GM11168 (cell line): ENCODE data around the gene KCNJ8.
"Not testable (repeated sequence)": the region's sequence is repeated elsewhere in the genome, so short reads cannot be mapped to it uniquely, and the experiment has no call there.

Source experiments
- in situ Hi-C: fragments of 300-500 bp; cut with MboI; formaldehyde crosslinking; loops from one replicate; pipeline ENCODE4 v1.12.0; 2022; ENCODE audit warnings: low sequenced_read_pairs; ENCODE audit not compliant: unreplicated experiment

The KCNJ8 gene

DNA sequence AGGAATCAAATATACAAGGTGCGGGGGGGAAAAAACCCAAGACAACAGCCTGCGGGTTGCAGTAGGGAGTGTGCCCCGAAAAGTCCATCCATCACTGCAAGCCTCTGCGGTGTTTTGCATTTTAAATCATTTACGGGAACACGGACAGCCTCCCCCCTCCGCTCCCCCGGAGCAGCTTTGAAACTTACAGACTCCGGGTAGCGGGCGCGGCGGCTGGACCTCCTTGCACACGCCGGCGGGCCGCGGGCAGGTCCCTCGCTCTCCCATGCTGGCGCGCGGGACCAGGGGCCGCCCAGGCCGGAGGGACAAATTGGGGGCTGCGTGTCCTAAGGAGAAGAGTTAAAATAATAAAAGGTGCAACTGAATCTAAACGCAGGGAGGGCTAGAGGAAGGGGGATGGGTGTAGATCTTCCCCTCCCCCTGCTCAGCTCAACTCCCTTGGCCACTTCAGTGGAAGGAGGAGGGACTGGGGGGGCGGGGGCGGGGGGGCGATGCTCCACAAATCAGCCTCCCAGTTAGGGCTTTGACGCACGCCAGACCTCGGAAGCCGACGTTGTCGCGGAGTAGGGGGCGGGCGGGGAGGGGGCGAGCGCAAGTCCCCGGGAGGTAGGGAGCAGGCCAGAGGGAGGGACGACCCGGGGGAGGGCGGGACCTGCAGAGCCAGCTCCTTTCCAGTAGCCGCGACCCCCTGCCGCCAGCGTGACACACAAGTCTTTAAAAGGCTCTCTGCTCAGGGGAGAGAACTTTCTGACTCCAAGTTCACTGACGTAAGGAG is at the start of gene KCNJ8:
KCNJ8 (minus strand) TSS at position 349 of the 775 bp plus-strand sequence. CDS start 1,090 bp downstream, outside the sequence.
- in situ Hi-C loops = no loop called here

DNA sequence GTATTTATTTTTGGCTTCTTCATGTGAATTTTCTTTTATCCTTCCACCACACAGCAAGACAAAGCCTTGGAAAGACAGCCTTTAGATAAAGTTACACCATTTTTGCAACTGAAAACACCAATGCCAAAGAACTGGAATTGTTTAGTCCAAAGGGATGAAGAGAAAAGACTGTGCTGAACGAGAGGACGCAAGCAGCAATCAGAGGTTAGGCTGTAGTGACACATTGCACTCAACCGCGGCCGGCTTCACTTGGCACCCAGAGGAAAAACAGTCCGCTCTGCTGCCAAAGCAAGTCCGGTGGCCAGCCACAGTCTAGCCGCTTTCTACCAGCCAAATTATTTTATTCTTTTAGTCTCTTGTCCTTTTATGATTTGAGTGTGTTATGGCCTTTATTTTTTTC is 49.1 kb upstream of the KCNJ8 start:
- in situ Hi-C loops = no loop called here

DNA sequence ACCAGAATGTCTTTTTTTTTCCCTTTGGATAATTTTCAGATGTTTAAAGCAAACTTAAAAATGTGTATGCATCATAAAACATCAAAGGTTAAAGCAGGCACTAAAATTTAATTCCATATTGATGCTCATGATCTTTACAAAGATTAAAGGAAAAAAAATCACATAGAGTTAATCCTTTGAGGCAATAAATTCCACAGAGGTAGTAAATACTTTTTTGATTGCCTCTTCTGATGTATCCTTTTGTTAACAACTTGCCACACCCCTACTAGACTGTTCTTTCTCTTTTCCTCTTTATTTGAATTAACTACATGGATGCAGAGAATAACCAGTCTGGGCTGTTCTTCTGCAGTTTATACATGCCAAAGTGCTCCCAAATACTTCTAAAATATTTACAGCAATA is 45.2 kb upstream of the KCNJ8 start:
- in situ Hi-C loops = no loop called here

DNA sequence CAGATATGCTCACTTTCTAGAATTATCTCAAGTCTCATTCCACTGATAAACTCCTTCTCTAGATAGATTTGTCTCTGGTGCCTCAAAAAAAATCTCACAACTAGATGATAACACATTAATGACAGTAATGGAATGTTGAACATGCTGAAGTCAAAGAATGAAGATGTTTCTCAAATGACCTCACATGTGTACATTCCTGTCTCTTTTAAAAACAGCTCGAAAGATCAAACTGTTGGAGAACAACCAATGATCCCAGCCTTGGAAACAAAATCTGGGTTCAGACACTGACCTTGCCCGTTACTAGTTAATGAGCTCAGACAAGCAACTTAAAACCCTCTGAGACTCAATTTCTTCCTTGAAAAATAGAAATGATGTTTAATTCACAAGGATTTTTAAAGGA is 44.7 kb upstream of the KCNJ8 start:
- in situ Hi-C loops = no loop called here

DNA sequence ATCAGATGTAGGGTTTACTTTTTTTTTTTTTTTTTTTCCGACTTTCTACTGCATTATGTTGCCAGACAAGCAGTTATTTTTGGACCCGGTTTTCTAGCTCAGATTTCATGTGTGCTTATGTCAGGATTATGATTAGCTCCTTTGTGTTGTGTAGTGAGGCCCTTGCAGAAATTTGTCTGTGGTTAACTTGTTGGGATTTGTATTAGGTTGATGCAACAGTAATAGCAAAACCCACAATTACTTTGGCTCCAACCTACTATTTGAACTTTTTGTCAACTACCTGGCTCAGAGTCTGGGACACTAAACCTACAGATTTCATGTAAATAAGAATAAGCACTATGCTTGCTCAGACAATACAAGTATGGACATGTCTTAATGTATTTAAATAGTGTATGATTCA is 44.1 kb upstream of the KCNJ8 start:
- in situ Hi-C loops = no loop called here

DNA sequence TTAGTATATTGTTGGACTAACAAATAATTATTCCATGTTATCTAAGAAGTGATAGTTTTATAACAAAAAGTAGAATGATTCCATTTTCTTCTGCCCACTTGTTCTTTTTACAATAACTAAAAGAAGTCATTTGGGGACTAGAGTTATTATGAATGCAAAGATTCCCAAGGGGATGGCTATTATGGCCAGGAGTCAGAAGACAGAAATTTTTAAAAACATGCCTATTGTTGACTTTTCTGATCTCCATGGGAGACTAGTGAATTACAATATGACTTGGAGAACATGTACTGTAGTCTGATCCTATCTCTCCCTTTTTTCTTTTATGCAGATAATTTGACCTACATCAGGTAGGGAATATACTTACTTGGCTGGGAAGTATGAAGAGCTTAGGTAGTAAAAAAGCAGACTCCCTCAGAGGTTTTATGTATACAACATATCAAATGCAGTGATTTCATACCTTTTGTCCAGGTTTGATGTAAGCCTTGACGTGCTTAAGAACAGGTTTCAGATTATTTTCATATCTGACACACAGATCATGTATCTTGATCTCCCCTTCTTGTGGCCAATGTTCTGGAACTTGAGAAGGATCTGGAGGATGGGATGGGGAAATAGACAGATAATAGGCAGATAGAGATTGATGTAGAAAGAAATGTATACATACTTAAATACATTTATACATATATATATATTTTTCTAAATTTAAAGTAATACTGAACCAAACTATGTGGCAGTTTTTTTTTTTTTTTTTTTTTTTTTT is 41.0 kb upstream of the KCNJ8 start:
- in situ Hi-C loops = no loop called here

DNA sequence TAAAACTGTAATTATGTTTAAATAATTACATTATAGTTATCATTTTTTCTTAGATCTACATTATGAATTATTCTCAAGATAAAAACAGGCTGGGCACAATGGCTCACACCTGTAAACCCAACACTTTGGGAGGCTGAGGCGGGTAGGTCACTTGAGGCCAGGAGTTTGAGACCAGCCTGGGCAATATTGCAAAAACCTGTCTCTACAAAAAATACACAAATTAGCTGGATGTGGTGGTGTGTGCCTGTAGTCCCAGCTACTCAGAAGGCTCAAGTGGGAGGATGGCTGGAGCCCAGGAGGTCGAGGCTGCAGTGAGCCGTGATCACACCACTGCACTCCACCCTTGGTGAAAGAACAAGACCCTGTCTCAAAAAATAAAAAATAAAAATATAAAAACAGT is 40.3 kb upstream of the KCNJ8 start:
- in situ Hi-C loops = no loop called here

DNA sequence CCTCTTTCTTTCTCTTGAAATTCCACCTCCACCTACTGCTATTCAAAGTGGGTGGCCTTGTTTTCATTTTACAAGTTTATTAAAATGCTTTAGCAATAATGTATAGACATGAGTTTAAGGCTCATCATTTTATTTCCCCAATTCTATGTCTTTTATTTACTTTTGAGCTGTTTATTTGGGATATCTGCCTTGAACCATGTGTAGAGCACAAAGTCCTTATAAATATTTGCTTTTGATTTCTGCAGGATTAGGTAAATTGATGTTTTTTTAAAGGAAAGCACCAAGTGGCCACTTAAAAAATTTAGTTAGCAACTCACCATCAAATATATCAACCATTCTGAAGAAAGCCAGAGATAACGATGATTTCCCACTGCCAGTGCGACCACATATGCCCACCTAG is 39.8 kb upstream of the KCNJ8 start:
- in situ Hi-C loops = no loop called here

DNA sequence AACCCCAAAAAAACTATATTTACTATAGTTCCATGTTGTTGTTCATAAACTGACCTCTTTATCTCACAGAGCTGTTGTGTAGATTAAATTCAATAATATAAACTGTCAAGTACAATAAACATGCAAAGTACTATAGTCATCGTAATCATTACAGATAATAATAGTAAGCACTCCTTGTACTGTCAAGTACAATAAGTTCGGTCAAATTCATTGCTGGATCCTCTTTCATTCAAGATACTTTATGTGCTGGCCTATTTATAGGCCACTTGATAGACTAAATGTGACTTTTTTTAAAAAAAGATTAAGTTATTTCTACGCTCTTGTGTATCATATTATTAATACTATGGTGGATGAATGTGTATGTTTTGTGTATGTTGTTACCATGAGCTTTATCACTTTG is 39.2 kb upstream of the KCNJ8 start:
- in situ Hi-C loops = no loop called here

DNA sequence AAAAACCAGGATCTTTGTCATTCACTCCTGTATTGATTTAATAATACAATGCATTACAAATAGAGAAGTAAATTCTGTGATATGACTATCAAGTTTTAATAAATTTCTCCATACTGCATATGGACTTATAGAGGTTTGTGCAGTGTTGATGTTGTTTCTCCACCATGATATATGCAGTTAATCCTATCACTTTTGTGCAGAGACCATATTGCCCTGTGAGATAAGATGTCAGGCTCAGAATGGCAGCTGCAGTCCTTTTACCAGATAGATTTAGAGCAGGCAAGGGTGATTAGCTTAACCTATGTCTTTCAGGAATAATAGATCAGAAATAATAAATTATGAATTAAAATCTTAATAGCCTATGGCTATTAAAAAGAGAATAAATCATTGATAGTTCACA is 38.6 kb upstream of the KCNJ8 start:
- in situ Hi-C loops = no loop called here

DNA sequence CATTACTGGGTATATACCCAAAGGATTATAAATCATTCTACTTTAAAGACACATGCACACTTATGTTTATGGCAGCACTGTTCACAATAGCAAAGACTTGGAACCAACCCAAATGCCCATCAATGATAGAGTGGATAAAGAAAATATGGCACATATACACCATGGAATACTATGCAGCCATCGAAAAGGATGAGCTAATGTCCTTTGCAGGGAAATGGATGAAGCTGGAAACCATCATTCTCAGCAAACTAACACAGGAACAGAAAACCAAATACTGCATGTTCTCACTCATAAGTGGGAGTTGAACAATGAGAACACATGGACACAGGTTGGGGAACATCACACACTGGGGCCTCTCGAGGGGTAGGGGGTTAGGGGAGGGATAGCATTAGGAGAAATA is 37.8 kb upstream of the KCNJ8 start:
- in situ Hi-C loops = not testable (repeated sequence)

DNA sequence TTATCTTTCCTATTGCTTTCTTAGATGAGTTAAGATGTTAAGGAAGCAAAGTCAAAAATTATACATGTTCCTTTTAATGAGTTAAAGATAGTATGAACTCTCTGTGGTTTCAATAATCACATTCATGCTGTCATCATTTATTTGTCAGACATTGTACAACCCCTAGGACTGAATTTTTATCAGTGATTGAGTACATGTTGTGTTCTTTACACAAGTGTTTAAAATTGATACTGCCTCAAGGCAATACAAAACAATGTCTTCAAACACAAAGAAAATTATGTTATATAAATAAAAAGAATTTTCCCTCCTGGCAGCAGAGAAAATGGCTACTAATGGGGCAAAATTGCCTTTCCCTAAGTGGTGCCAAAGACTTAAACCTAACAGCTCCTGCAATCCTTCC is 34.6 kb upstream of the KCNJ8 start:
- in situ Hi-C loops = no loop called here

DNA sequence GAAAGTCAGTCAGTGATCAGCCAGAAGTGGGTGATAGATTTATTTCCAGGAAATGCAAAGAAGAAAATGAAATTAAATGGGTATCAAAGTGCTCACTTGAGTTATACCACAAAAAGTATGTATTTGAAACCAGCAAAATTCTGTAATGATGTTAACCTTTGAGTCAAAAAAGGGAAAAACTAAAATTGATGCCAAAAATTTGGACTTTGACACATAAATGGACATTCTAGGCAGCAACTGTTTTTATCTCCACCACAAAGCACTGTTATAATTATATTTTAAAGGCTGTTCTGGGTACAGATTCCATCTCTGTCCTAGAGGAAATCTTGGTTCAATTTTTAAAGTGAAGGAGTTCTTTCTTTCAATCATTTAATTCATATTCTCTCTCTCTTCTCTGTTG is 31.7 kb upstream of the KCNJ8 start:
- in situ Hi-C loops = no loop called here

DNA sequence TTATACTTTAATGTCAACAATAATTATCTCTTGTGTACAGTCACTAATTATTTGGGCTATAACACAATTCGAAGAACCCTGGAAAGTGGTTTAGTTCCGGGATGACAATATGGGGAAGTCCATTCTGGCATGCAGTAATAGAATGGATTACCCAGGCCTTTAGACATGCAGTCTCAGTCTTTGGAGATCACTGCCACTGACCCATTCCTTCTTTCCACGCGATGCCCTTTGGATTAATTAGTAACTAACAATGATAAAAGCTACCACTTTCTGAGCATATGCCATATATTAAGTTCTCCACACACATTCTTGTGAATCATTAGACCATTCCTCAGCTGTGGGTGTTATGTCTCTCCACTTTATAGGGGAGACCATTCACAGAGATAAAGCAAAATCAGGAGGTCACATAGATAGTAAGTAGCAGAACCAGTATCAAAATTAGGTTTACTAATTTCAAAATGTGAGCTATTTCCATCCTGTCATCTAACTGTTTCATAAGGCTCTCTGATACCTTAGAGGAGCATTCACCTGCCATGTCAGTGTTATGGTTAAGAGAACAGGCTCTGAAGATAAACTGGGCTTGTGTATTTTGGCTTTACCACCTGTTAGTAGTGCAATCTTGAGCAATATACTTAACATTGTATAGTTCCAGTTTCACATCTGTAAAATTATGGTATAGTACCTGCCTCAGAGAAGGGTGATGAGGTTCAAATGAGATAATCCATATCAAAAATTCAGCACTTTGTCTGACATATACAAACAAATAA is 27.2 kb upstream of the KCNJ8 start:
- in situ Hi-C loops = no loop called here

DNA sequence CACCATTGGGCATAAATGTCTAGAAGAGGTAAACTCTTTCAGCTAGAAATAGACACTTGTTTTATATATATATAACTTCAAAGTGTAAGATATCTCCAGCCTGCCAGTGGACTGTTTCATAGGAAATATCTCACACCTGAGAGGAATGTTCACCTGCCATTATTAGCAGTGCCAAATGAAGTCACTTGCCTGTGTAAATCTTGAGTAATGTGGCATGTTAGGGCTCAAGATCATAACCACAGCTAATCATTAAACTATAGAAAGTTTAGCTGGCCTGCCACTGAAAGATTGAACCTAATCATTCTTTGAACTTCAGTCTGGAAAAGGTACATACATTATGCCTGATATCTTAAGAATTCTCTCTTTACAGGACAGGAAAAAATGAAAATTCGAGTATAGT is 25.5 kb upstream of the KCNJ8 start:
- in situ Hi-C loops = no loop called here

DNA sequence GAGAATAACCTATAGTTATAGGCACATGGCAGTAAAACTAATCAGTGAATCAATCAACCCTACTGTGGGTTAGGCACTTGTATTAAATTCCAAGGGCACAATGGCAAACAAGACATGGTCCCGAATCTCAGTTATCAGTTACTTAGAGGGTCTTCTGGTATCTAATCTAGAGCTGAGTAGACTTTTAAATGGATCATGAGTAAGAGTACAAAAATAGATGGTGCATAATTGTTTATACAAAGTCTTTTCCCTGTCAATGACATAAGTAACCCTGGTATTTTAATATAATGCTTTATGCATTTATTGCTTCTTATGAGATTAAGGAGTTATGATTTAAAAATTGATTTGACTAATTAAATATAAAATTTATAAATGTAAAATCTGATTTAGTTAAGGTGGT is 23.0 kb upstream of the KCNJ8 start:
- in situ Hi-C loops = no loop called here

DNA sequence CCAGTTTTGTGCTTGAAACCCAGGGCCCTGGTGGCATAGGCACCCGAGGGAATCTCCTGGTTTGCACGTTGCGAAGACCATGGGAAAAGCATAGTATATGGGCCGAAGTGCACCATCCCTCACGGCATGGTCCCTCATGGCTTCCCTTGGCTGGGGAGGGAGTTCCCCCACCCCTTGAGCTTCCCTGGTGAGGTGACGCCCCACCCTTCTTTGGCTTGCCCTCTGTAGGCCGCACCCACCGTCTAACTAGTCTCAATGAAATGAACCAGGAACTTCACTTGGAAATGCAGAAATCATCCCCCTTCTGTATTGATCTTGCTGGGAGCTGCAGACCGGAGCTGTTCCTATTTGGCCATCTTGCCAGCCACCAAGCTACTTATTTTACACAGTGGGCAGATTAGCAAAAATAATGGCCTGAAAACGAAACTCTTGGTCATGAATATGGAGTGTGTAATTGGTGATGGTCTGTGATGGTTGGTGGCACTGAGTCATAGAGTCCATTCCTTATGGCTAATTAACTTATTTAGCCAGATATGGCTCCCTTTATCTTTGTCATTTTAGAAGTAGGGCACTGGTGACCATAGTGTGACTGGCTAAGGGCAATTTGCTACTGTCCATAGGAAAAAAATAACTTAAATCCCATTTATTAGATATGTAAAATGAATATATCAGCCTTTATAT is 21.3 kb upstream of the KCNJ8 start:
- in situ Hi-C loops = no loop called here

DNA sequence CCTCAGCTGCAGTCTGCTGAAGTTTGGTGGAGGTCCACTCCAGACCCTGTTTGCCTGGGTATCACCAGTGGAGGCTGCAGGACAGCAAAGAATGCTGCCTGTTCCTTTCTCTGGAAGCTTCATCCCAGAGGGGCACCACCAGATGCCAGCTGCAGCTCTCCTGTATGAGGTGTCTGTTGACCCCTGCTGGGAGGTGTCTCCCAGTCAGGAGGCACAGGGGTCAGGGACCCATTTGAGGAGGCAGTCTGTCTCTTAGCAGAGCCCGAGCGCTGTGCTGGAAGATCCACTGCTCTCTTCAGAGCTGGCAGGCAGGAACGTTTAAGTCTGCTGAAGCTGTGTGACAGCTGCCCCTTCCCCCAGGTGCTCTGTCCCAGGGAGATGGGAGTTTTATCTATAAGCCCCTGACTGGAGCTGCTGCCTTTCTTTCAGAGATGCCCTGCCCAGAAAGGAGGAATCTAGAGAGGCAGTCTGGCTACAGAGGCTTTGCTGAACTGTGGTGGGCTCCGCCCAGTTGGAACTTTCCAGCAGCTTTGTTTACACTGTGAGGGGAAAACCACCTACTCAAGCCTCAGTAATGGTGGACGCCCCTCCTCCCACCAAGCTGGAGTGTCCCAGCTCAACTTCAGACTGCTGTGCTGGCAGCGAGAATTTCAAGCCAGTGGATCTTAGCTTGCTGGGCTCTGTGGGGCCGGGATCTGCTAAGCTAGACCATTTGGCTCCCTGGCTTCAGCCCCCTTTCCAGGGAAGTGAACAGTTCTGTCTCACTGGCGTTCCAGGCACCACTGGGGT is 20.5 kb upstream of the KCNJ8 start:
- in situ Hi-C loops = not testable (repeated sequence)

DNA sequence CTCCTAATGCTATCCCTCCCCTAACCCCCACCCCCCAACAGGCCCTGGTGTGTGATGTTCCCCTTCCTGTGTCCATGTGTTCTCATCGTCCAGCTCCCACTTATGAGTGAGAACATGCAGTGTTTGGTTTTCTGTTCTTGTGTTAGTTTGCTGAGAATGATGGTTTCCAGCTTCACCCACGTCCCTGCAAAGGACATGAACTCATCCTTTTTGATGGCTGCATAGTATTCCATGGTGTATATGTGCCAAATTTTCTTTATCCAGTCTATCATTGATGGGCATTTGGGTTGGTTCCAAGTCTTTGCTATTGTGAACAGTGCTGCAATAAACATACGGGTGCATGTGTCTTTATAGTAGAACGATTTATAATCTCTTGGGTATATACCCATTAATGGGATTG is 15.2 kb upstream of the KCNJ8 start:
- in situ Hi-C loops = not testable (repeated sequence)
